ENCODE measurements around the gene ECHDC3. TPM values are rescaled to one million over a fixed set of nuclear protein-coding genes. Genes with fewer than 3 reads are reported as not detected.

The ECHDC3 gene
- total and polyA plus RNA-seq, 2 of the 13 experiments (the other 11 are each of a cell fraction or from before 2014, with no cell fraction given) = not detected

GRCh38 chr10:11805792-11806191, 63.6 kb downstream of the ECHDC3 start:
- H3K4me3 ChIP-seq (replicated peaks in 1 of 3; ENCODE audit: insufficient read depth in 1 of 3, low read depth in 2 of 3, low read length in 3 of 3) = no peak overlapping the region
- no peak for FAIRE-seq
- peak; percentile 22; the same call in 1 of the 3 replicates for ATAC-seq
- no peaks in the 10 kb centered on the region for H4K20me1 ChIP-seq (ENCODE audit: insufficient read depth, low read length)
- no peaks in the 10 kb centered on the region for H3K9me3 ChIP-seq (ENCODE audit: low read length)
- ChIA-PET POLR2A (interaction anchor here (0.6 to 1.0 kb wide), 3 partner anchors 10 to 13 kb away, joined by 4 read pairs; no protein-coding TSS in a partner anchor), CTCF (ENCODE audit: low intra/inter-chr PET ratio, low total read pairs) (no interaction called here)
- H3K4me2 ChIP-seq (ENCODE audit: low read depth, low read length) = peak overlapping the region; percentile 16
- peaks cover 2 to 28% of the 10 kb centered on the region in 2 experiments; a peak in 3 of 5 replicates for H3K27me3 ChIP-seq (ENCODE audit: control insufficient read depth in 1 of 2, insufficient read depth in 2 of 2, low read length in 2 of 2)
- no peaks in the 10 kb centered on the region for H3K36me3 ChIP-seq (replicated peaks in 1 of 2; ENCODE audit: control insufficient read depth in 1 of 2, insufficient read depth in 2 of 2, low read length in 2 of 2)
- TF ChIP-seq SP2 (CRISPR knock-in tag; IDR thresholded peaks at IDR 0.05) = no peak
- TF ChIP-seq ZNF776 (CRISPR knock-in tag; IDR thresholded peaks at IDR 0.05) = no peak
- no peak for TF ChIP-seq TOPORS (CRISPR knock-in tag; IDR thresholded peaks at IDR 0.05)
- no peak for TF ChIP-seq CBFB (CRISPR knock-in tag; IDR thresholded peaks at IDR 0.05)
- no peak for TF ChIP-seq ESRRA (CRISPR knock-in tag; IDR thresholded peaks at IDR 0.05; ENCODE audit: low read depth)
- no peak for TF ChIP-seq ATF1 (CRISPR knock-in tag; IDR thresholded peaks at IDR 0.05)
- TF ChIP-seq, protein P1, sequence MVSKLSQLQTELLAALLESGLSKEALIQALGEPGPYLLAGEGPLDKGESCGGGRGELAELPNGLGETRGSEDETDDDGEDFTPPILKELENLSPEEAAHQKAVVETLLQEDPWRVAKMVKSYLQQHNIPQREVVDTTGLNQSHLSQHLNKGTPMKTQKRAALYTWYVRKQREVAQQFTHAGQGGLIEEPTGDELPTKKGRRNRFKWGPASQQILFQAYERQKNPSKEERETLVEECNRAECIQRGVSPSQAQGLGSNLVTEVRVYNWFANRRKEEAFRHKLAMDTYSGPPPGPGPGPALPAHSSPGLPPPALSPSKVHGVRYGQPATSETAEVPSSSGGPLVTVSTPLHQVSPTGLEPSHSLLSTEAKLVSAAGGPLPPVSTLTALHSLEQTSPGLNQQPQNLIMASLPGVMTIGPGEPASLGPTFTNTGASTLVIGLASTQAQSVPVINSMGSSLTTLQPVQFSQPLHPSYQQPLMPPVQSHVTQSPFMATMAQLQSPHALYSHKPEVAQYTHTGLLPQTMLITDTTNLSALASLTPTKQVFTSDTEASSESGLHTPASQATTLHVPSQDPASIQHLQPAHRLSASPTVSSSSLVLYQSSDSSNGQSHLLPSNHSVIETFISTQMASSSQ (IDR thresholded peaks at IDR 0.05; ENCODE audit: low read depth) = no peak
- TF ChIP-seq, protein P1 (CRISPR knock-in tag; IDR thresholded peaks at IDR 0.05; ENCODE audit: borderline replicate concordance) = no peak
- TF ChIP-seq ZNF496 (CRISPR knock-in tag; IDR thresholded peaks at IDR 0.05; ENCODE audit: insufficient replicate concordance) = no peak
- TF ChIP-seq ELF1 (CRISPR knock-in tag; IDR thresholded peaks at IDR 0.05) = no peak
- no peak for TF ChIP-seq JUN (CRISPR knock-in tag; IDR thresholded peaks at IDR 0.05)
- no peak overlapping the region for H2AFZ ChIP-seq (ENCODE audit: low read length)
- BruUV-seq (replicated peaks) = no TSS peak
- H3K9ac ChIP-seq (ENCODE audit: insufficient read depth, low read depth, low read length) = no peak overlapping the region
- H3K27ac ChIP-seq (ENCODE audit: extremely low read length, insufficient read depth, low read length) = no peak overlapping the region
- intact Hi-C loops (cut with micrococcal nuclease; ENCODE audit: unreplicated experiment) (no loop called here), in situ Hi-C loops (cut with HindIII; ENCODE audit: extremely low pct_ligation_motif_present, low pct_unique_long_range_greater_than_20kb) (no loop called here)
- DNase-seq (ENCODE audit: low spot score) = no peak
- 37% methylated on average over 4 of the region's 4 CpGs for WGBS (ENCODE audit: low lambda C conversion rate)
- H3K4me1 ChIP-seq (ENCODE audit: insufficient read depth, low read length) = peaks cover 30% of the 10 kb centered on the region
- H3K79me2 ChIP-seq (ENCODE audit: insufficient read depth, low read length) = no peaks in the 10 kb centered on the region

Data from HepG2 (cell line).